ENCODE results near the gene KCNE2.

DNA sequence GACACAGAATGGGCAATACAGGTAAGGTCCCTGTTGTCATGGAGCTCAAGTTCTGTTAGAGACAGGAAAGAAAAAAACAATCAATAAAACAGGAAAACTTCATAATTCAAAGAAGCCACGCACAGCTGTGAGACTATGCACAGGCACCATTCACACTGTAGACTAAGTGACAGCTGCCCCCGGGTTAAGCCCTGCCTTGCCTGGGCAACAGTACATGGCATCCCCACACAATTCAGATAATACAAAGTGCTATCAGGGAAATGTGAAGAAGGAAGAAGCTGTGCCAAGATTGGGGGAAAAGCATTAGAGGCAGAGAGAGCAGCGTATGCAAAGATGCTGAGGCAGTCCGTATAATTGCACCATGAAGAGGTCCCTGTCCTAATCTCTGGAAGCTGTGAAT is 9.0 kb upstream of the KCNE2 start:
- TF ChIP-seq, protein P1, sequence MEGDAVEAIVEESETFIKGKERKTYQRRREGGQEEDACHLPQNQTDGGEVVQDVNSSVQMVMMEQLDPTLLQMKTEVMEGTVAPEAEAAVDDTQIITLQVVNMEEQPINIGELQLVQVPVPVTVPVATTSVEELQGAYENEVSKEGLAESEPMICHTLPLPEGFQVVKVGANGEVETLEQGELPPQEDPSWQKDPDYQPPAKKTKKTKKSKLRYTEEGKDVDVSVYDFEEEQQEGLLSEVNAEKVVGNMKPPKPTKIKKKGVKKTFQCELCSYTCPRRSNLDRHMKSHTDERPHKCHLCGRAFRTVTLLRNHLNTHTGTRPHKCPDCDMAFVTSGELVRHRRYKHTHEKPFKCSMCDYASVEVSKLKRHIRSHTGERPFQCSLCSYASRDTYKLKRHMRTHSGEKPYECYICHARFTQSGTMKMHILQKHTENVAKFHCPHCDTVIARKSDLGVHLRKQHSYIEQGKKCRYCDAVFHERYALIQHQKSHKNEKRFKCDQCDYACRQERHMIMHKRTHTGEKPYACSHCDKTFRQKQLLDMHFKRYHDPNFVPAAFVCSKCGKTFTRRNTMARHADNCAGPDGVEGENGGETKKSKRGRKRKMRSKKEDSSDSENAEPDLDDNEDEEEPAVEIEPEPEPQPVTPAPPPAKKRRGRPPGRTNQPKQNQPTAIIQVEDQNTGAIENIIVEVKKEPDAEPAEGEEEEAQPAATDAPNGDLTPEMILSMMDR (IDR thresholded peaks at IDR 0.05) = no peak
- no peak for TF ChIP-seq POLR2A (IDR thresholded peaks at IDR 0.05)

Data from lower leg skin (tissue), 3 donors.